ENCODE measurements around the gene XRCC5. TPM values are rescaled to one million over a fixed set of nuclear protein-coding genes. Genes with fewer than 3 reads are reported as not detected.

The XRCC5 gene
- polyA plus RNA-seq, 3 donors from 2014 or later: 301 to 350 (median 303) TPM

DNA sequence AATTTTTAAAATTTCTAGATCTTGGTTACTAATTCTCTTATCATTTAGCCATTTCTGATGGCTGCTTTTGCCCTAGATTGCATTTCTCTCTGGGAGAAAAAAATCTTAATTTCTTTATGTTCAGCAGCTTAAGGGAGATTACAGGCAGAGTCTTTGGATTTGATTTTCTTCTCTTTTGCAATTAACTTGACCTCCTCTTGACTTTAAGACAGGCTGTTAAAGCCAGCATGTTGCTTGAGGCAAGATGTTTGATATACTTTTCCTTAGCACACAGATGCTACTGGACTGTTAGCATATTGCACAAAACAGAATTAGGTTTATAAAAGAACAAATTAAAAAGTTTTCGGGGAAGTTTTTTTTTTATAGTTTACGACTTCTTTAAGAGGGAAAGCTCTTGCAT is 50.0 kb downstream of the XRCC5 start:
- peaks cover 4 to 59% (median 37%) of the 10 kb centered on the region in 3 donors for H3K36me3 Mint-ChIP-seq
- H3K4me1 Mint-ChIP-seq: peaks cover 22 to 70% of the 10 kb centered on the region in 2 donors
- peaks cover 0 to 3% (median 3%) of the 10 kb centered on the region in 3 donors for H3K27me3 Mint-ChIP-seq (ENCODE audit: low read depth in 3 of 3)
- no peak for DNase-seq
- H3K27ac Mint-ChIP-seq: peak overlapping the region in 2 of 6 donors; percentile 13 to 18
- no peak overlapping the region for H3K4me3 Mint-ChIP-seq
- no peaks in the 10 kb centered on the region for H3K9me3 Mint-ChIP-seq

DNA sequence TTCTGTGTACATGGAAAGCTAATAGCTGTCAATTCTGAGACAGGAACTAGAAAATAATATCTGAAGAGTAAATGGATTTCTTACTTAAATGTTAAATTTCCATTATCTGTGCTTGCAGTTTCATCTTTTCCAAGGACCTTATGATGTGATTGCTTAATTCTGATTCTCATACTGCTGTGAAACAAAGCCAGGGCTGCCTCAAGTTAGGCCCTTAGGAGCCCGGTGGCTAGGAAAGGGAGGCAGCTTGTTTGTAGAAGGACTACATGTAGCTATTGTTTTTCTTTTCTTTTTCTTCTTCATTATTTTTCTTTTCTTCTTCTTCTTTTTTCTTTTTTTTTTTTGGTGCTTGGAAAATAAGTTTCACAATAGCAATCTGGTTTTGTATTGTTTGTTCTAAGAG is 50.5 kb downstream of the XRCC5 start:
- H3K9me3 Mint-ChIP-seq: no peaks in the 10 kb centered on the region
- H3K4me1 Mint-ChIP-seq: peaks cover 22 to 70% of the 10 kb centered on the region in 2 donors
- peaks cover 0 to 3% (median 3%) of the 10 kb centered on the region in 3 donors for H3K27me3 Mint-ChIP-seq (ENCODE audit: low read depth in 3 of 3)
- peaks cover 4 to 64% (median 37%) of the 10 kb centered on the region in 3 donors for H3K36me3 Mint-ChIP-seq
- no peak for DNase-seq
- peak overlapping the region in 3 of 6 donors; percentile 37 to 61 (median 51) for H3K27ac Mint-ChIP-seq
- no peak overlapping the region for H3K4me3 Mint-ChIP-seq

DNA sequence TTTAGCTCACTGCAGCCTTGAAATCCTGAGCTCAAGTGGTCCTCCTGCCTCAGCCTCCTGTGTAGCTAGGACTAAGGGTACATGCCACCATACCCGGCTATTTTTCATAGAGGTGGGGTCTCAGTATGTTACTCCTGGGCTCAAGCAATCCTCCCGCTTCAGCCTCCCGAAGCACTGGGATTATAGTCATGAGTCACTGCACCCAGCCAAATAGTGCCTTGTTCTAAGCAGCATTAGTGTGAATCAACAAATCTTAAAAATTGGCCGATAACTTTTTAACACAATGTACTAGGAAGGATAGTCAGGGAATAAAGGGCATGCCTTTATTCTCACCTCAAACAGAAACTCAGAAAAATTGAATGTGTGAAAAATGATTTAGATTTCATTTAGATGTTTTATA is 51.6 kb downstream of the XRCC5 start:
- H3K4me1 Mint-ChIP-seq: peaks cover 22 to 67% of the 10 kb centered on the region in 2 donors
- no peak overlapping the region for H3K4me3 Mint-ChIP-seq
- H3K27ac Mint-ChIP-seq: peak overlapping the region in 3 of 6 donors; percentile 14 to 40 (median 30)
- H3K36me3 Mint-ChIP-seq: peaks cover 4 to 67% (median 44%) of the 10 kb centered on the region in 3 donors
- no peak for DNase-seq
- peaks cover 0 to 3% (median 3%) of the 10 kb centered on the region in 3 donors for H3K27me3 Mint-ChIP-seq (ENCODE audit: low read depth in 3 of 3)
- no peaks in the 10 kb centered on the region for H3K9me3 Mint-ChIP-seq

DNA sequence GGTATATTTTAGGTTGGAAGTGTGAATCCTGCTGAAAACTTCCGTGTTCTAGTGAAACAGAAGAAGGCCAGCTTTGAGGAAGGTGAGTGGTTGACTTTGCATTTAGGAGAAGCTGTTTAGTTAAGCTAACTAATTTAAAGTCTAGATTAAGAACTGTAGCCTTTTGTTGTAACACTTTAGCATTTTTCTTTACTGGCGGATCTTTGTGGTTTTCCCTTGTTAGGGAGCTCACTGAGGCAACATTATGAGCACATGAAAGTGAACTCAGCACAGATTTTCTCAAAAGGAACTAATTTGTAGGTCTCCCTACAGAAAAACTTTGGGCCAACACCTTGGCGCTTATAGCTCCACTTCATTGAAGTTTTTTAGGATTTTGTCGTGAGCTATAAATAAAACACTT is 52.8 kb downstream of the XRCC5 start:
- H3K27me3 Mint-ChIP-seq (ENCODE audit: low read depth in 3 of 3): peaks cover 0 to 3% (median 3%) of the 10 kb centered on the region in 3 donors
- no peaks in the 10 kb centered on the region for H3K9me3 Mint-ChIP-seq
- peak overlapping the region; percentile 12 to 87 (median 68) for H3K27ac Mint-ChIP-seq
- no peak for DNase-seq
- peak overlapping the region in 1 of 5 donors; percentile 39 for H3K4me3 Mint-ChIP-seq
- peaks cover 22 to 59% of the 10 kb centered on the region in 2 donors for H3K4me1 Mint-ChIP-seq
- H3K36me3 Mint-ChIP-seq: peaks cover 8 to 64% (median 45%) of the 10 kb centered on the region in 3 donors

DNA sequence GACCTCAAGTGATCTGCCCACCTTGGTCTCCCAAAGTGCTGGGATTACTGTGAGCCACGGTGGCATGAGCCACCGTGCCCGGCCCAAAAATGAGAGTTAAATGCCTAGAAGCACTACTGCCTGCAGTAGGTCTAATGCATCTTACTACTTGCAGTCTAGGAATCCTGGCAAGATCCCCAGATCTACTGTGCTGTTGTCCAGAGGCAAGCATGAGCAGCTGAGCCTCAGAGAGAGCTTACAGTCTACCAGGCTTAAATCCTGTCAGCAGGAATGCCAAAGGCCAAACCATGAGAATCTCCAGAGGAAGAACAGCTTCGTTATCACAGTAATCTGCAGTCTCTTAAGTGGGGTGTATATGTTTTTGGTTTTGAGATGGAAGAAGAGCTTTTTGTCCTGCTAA is 54.4 kb downstream of the XRCC5 start:
- Mint-ChIP-seq H3K27me3 (ENCODE audit: low read depth in 3 of 3) (peaks cover 0 to 3% (median 3%) of the 10 kb centered on the region in 3 donors), H3K27ac (peak overlapping the region in 1 of 6 donors; percentile 21), H3K4me1 (peaks cover 19 to 51% of the 10 kb centered on the region in 2 donors), H3K36me3 (peaks cover 14 to 56% (median 38%) of the 10 kb centered on the region in 3 donors), H3K4me3 (no peak overlapping the region), H3K9me3 (no peaks in the 10 kb centered on the region)
- DNase-seq: no peak

DNA sequence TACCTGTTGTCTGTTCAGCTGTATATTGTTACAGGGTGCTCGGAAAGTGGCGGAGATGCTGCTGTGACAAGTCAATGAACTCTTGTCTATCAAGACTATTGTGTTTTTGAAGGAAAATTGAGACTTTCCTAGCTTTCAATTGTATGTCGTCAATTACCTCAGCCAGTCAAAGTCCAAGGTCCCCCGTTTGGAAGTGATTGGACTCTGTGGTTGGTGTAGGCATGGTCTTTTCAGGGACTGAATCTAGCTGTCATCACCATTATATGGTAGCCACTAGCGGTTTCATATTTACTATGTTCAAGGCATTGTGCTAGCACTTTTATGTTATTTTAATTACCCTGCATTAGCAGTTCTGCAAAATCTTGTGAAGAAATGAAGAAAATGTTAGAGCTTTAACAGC is 54.9 kb downstream of the XRCC5 start:
- Mint-ChIP-seq H3K27ac (peak overlapping the region in 1 of 6 donors; percentile 29), H3K4me1 (peaks cover 18 to 51% of the 10 kb centered on the region in 2 donors)

DNA sequence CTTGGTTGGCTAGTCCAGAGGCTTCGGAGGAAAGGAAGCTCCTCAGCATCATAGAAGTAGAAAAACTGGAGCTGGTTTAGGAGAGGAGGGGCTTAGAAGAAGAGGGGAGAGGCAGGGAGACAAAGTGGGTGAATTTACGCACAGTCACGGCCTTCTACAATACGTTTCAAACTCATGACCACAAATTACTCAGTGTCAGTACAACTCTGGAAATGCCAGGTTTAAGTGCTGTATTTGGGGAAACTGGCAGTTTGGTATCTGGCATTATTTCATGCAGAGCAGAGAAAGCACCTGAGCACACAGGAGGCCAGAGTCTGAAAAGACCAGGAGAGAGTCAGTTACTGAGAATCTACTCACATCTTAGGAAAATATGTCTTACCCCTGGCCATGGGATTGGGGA is 55.4 kb downstream of the XRCC5 start:
- Mint-ChIP-seq H3K4me1 (peaks cover 17 to 51% of the 10 kb centered on the region in 2 donors), H3K27ac (peak overlapping the region in 2 of 6 donors; percentile 3 to 29), H3K4me3 (no peak overlapping the region), H3K36me3 (peaks cover 20 to 62% (median 42%) of the 10 kb centered on the region in 3 donors), H3K27me3 (ENCODE audit: low read depth in 3 of 3) (peaks cover 0 to 3% (median 3%) of the 10 kb centered on the region in 3 donors), H3K9me3 (no peaks in the 10 kb centered on the region)
- DNase-seq: no peak

More for the DNA sequence above, 54.9 kb downstream of the XRCC5 start:
- no peaks in the 10 kb centered on the region for H3K9me3 Mint-ChIP-seq
- H3K4me3 Mint-ChIP-seq: no peak overlapping the region
- peaks cover 20 to 61% (median 42%) of the 10 kb centered on the region in 3 donors for H3K36me3 Mint-ChIP-seq
- DNase-seq: no peak
- peaks cover 0 to 3% (median 3%) of the 10 kb centered on the region in 3 donors for H3K27me3 Mint-ChIP-seq (ENCODE audit: low read depth in 3 of 3)

DNA sequence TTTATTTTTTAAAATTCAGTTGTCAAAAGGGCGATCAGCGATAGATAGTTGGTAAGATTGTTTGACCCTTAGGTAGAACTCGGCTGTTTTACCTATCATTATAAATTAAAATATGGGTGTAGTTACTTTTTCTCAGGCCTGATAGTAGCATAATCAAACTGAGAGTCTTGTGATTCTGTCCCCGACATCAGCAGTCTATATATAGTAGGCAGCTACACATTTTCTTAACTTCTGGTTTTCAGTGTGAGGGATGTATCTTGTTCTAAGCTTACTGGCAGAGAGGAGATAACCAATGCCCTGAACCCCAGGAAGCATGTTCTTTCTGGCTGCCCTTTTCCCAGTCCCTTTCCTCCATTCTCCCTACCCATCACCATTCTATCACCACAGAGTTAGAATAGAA is 56.6 kb downstream of the XRCC5 start:
- Mint-ChIP-seq H3K9me3 (no peaks in the 10 kb centered on the region), H3K36me3 (peaks cover 20 to 61% (median 38%) of the 10 kb centered on the region in 3 donors), H3K27ac (peak overlapping the region in 2 of 6 donors; percentile 6 to 69), H3K4me1 (peaks cover 17 to 51% of the 10 kb centered on the region in 2 donors), H3K27me3 (ENCODE audit: low read depth in 3 of 3) (peaks cover 0 to 3% (median 0%) of the 10 kb centered on the region in 3 donors), H3K4me3 (no peak overlapping the region)
- DNase-seq: no peak

DNA sequence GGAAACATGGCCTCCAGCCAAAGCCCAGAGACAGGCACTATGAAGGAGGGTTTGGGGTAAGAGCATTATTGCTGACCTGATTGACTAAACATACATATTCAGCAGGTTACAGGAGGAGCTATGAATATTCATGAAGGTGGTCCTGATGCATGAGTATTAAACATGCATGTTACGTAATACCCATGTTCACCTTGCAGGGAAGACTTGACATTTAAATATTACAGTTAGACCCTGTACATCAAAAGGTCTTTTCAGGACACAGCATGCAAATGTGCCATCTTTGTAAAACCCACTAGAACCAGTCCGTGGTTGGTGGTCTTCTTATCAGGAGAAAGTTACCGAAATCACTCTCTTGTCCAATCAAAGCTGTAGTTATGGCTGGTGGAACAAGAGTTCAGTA is 59.9 kb downstream of the XRCC5 start:
- DNase-seq: no peak
- Mint-ChIP-seq H3K4me3 (no peak overlapping the region), H3K36me3 (peaks cover 20 to 45% (median 27%) of the 10 kb centered on the region in 3 donors), H3K4me1 (peaks cover 10 to 57% of the 10 kb centered on the region in 2 donors), H3K9me3 (no peaks in the 10 kb centered on the region), H3K27ac (peak overlapping the region in 2 of 6 donors; percentile 29 to 87), H3K27me3 (ENCODE audit: low read depth in 3 of 3) (no peaks in the 10 kb centered on the region)

DNA sequence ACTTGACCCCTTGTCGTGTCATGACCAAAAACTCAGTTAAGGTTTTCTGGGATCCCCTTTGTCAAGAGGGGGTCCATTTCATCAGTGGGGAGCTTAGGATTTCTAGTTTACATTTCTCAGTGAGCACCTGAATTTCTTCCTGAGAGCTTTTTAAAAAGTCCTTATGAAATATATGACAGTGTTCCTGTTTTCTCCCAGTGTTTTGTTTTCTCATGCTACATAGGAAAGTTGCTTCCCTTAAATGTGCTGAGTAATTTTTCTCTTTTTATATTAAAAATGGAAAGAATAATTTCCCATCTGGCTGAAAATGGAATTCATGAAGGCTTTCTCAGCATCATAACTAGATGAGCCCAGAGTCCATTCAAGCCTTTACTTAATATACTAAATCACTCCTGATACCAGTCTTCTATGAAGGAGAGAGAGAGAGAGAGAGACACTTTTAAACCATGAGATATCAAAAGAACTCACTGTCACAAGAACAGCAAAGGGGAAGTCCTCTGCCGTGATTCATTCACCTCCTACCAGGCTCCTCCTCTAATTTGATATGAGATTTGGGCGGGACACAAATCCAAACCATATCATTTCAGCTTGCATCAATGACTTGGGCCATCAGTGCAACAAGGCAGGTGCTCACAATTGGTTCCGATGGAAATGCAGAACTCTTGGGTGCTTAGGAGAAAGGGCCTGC is 61.1 kb downstream of the XRCC5 start:
- peak overlapping the region in 3 of 6 donors; percentile 8 to 54 (median 43) for H3K27ac Mint-ChIP-seq
- no peaks in the 10 kb centered on the region for H3K9me3 Mint-ChIP-seq
- peaks cover 26 to 46% (median 29%) of the 10 kb centered on the region in 3 donors for H3K36me3 Mint-ChIP-seq
- no peak overlapping the region for H3K4me3 Mint-ChIP-seq
- DNase-seq: no peak
- H3K27me3 Mint-ChIP-seq (ENCODE audit: low read depth in 3 of 3): no peaks in the 10 kb centered on the region
- peaks cover 17 to 69% of the 10 kb centered on the region in 2 donors for H3K4me1 Mint-ChIP-seq

DNA sequence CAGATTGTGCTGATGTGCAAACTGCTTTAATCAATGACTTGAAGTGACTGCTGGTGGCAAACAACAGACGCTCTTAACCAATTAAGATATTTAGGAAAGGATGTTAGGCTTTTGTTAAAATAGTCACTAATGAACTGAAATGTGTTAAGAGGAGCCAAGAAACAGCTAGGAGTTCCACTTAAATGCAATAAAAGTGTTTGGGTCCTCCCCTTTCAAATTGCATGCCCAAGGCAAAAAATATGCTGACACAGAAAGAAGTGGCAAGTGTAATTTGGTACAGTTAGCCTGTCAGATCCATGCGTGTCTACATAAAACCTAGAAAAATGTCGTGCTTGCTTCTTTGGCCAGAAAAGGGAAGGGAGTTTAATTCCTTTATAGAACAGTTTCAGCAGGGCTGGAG is 61.9 kb downstream of the XRCC5 start:
- peaks cover 22 to 67% of the 10 kb centered on the region in 2 donors for H3K4me1 Mint-ChIP-seq
- no peaks in the 10 kb centered on the region for H3K27me3 Mint-ChIP-seq (ENCODE audit: low read depth in 3 of 3)
- DNase-seq: no peak
- peak overlapping the region in 5 of 6 donors; percentile 14 to 57 (median 42) for H3K27ac Mint-ChIP-seq
- H3K36me3 Mint-ChIP-seq: peaks cover 23 to 44% (median 27%) of the 10 kb centered on the region in 3 donors
- H3K9me3 Mint-ChIP-seq: no peaks in the 10 kb centered on the region
- H3K4me3 Mint-ChIP-seq: no peak overlapping the region

DNA sequence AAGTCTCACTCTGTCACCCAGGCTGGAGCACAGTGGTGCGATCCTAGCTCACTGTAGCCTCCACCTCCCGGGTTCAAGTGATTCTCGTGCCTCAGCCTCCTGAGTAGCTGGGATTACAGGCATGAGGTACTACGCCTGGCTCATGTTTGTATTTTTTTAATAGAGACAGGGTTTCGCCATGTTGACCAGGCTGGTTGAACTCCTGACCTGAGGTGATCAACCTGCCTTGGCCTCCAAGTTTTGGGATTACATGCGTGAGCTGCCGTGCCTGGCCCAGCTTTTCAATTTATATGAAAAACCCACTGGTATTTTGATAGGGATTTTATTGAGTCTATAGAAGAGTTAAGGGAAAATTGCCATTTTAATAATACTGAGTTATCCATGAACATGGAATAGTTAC is 63.3 kb downstream of the XRCC5 start:
- no peak overlapping the region for H3K4me3 Mint-ChIP-seq
- H3K4me1 Mint-ChIP-seq: peaks cover 28 to 80% of the 10 kb centered on the region in 2 donors
- no peaks in the 10 kb centered on the region for H3K9me3 Mint-ChIP-seq
- no peak overlapping the region for H3K27ac Mint-ChIP-seq
- no peak for DNase-seq
- H3K27me3 Mint-ChIP-seq (ENCODE audit: low read depth in 3 of 3): no peaks in the 10 kb centered on the region
- H3K36me3 Mint-ChIP-seq: peaks cover 23 to 43% (median 23%) of the 10 kb centered on the region in 3 donors

DNA sequence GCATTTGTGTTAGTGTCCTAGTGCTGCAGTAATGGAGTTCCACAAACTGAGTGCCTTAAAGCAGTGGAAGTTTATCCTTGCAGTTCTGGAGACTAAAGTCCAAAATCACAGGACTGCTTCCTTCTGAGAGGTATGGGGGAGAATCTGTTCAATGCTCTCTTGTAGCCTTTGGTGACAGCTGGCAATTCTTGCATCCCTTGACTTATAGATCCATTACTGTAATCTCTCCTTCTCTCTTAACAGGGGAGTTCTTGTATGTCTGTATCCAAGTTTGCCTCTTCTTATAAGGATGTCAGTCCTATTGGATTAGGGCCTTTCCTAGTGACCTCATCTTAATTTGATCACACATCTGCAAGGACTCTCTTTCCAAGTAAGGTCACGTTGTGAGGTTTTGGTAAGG is 69.9 kb downstream of the XRCC5 start:
- Mint-ChIP-seq H3K4me3 (no peak overlapping the region), H3K9me3 (no peaks in the 10 kb centered on the region), H3K36me3 (peaks cover 27 to 40% (median 32%) of the 10 kb centered on the region in 3 donors), H3K27me3 (ENCODE audit: low read depth in 3 of 3) (no peaks in the 10 kb centered on the region), H3K4me1 (peaks cover 53 to 88% of the 10 kb centered on the region in 2 donors), H3K27ac (peak overlapping the region in 1 of 6 donors; percentile 1)
- DNase-seq: no peak

DNA sequence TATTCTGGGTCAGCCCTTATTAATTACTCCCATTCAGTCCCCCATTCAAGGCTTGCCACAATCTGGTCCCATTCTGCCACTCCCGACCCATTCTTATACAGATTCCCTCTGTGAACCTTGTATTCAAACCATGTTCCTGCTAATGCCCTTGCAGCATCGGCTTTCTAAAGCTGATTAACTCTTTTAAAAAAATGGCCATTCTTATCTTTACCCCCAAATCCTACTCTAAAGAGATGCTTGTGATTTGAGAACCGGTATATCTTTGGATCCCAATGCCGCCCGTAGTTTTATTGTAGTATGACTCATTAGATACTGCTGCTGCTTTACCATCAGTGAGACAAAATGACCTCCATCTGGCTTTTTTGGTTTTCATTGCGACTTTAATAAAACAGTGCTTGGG is 72.2 kb downstream of the XRCC5 start:
- H3K9me3 Mint-ChIP-seq: no peaks in the 10 kb centered on the region
- peaks cover 21 to 32% (median 32%) of the 10 kb centered on the region in 3 donors for H3K36me3 Mint-ChIP-seq
- peak overlapping the region in 2 of 6 donors; percentile 22 to 25 for H3K27ac Mint-ChIP-seq
- no peak overlapping the region for H3K4me3 Mint-ChIP-seq
- peaks cover 56 to 89% of the 10 kb centered on the region in 2 donors for H3K4me1 Mint-ChIP-seq
- DNase-seq: no peak
- no peaks in the 10 kb centered on the region for H3K27me3 Mint-ChIP-seq (ENCODE audit: low read depth in 3 of 3)
